Activated CD4-positive, alpha-beta memory T cell treated with anti-CD3 and anti-CD28 coated beads for 36 hours (primary cell): ENCODE data around the gene PHF13. TPM values are rescaled to one million over a fixed set of nuclear protein-coding genes. Genes with fewer than 3 reads are reported as not detected.

Experiments used
- CTCF ChIA-PET: fragments of 350-600 bp; sonication (Branson Sonifier 250); formaldehyde crosslinking; loops from one replicate; lab custom pipeline; 2021; ENCODE audit warnings: antibody characterized with exemption, inconsistent platforms; lab: Charles Lee
- POLR2A ChIA-PET: fragments of 350-600 bp; sonication (Branson Sonifier 250); formaldehyde crosslinking; loops from one replicate; lab custom pipeline; 2021; ENCODE audit warnings: antibody characterized with exemption; lab: Charles Lee
- DNase-seq: peaks from one replicate; pipeline ENCODE4 v3.0.0-alpha.2; 2020
- H3K27ac Mint-ChIP-seq: one replicate; pipeline ENCODE4 v1.8.0; 2021; ENCODE audit warnings: mixed read lengths
- H3K27me3 Mint-ChIP-seq: one replicate; pipeline ENCODE4 v1.8.0; 2021; ENCODE audit warnings: mixed read lengths
- H3K36me3 Mint-ChIP-seq: one replicate; pipeline ENCODE4 v1.8.0; 2021; ENCODE audit warnings: mixed read lengths
- H3K4me1 Mint-ChIP-seq: one replicate; pipeline ENCODE4 v1.8.0; 2021; ENCODE audit warnings: low read depth, mixed read lengths
- H3K4me3 Mint-ChIP-seq: one replicate; pipeline ENCODE4 v1.8.0; 2021; ENCODE audit warnings: mild to moderate bottlenecking, mixed read lengths
- H3K9me3 Mint-ChIP-seq: one replicate; pipeline ENCODE4 v1.8.0; 2021; ENCODE audit warnings: mixed read lengths
- intact Hi-C: fragments of 100-400 bp; cut with micrococcal nuclease; formaldehyde crosslinking; loops from one replicate; pipeline ENCODE4 v1.15.1; 2023
- total RNA-seq, 2 experiments: library from RNA; stranded (reverse); gene quantifications; one replicate each; pipeline ENCODE4 v1.2.3, GENCODE V29; 2021

The PHF13 gene
- total RNA-seq, 2 experiments from 2014 or later = 16.8 to 16.9 TPM

GRCh38 chr1:6588893-6589520 lies 24.5 kb upstream of the PHF13 start:
- DNase-seq = no peak
- no peak overlapping the region for H3K27ac Mint-ChIP-seq
- H3K36me3 Mint-ChIP-seq = peaks cover 11% of the 10 kb centered on the region
- ChIA-PET POLR2A (interaction anchor here (0.6 kb wide), 1 partner anchor 31 kb away, joined by 3 read pairs; no protein-coding TSS in a partner anchor), CTCF (interaction anchor here (0.8 kb wide), 1 partner anchor 11 kb away, joined by 3 read pairs; no protein-coding TSS in a partner anchor)
- intact Hi-C loops = no loop called here
- H3K27me3 Mint-ChIP-seq = no peaks in the 10 kb centered on the region
- H3K4me1 Mint-ChIP-seq = peaks cover 18% of the 10 kb centered on the region
- H3K4me3 Mint-ChIP-seq = no peak overlapping the region
- H3K9me3 Mint-ChIP-seq = no peaks in the 10 kb centered on the region

GRCh38 chr1:6590046-6590445 lies 23.5 kb upstream of the PHF13 start:
- Mint-ChIP-seq H3K4me3 (no peak overlapping the region), H3K27ac (no peak overlapping the region), H3K4me1 (peaks cover 11% of the 10 kb centered on the region), H3K9me3 (no peaks in the 10 kb centered on the region), H3K36me3 (peaks cover 15% of the 10 kb centered on the region), H3K27me3 (no peaks in the 10 kb centered on the region)
- intact Hi-C loops = no loop called here
- ChIA-PET POLR2A (no interaction called here), CTCF (no interaction called here)
- DNase-seq = no peak

GRCh38 chr1:6591222-6591621 lies 22.3 kb upstream of the PHF13 start:
- no peak overlapping the region for H3K27ac Mint-ChIP-seq
- no peaks in the 10 kb centered on the region for H3K9me3 Mint-ChIP-seq
- ChIA-PET CTCF (no interaction called here), POLR2A (no interaction called here)
- no peak for DNase-seq
- intact Hi-C loops = no loop called here
- peaks cover 24% of the 10 kb centered on the region for H3K36me3 Mint-ChIP-seq
- no peak overlapping the region for H3K4me3 Mint-ChIP-seq
- no peaks in the 10 kb centered on the region for H3K27me3 Mint-ChIP-seq
- H3K4me1 Mint-ChIP-seq = peaks cover 16% of the 10 kb centered on the region

- DNase-seq = no peak
- CTCF ChIA-PET = no interaction called here
- no peak overlapping the region for H3K27ac Mint-ChIP-seq
Measured at GRCh38 chr1:6591644-6592043, 21.9 kb upstream of the PHF13 start.

GRCh38 chr1:6592441-6592840 lies 21.1 kb upstream of the PHF13 start:
- H3K36me3 Mint-ChIP-seq = peaks cover 28% of the 10 kb centered on the region
- no peak for DNase-seq
- intact Hi-C loops = no loop called here
- CTCF ChIA-PET = no interaction called here
- H3K27ac Mint-ChIP-seq = no peak overlapping the region
- POLR2A ChIA-PET = no interaction called here
- H3K27me3 Mint-ChIP-seq = no peaks in the 10 kb centered on the region
- H3K9me3 Mint-ChIP-seq = no peaks in the 10 kb centered on the region
- H3K4me3 Mint-ChIP-seq = no peak overlapping the region
- peaks cover 23% of the 10 kb centered on the region for H3K4me1 Mint-ChIP-seq

More at GRCh38 chr1:6591644-6592043, 21.9 kb upstream of the PHF13 start:
- Mint-ChIP-seq H3K27me3 (no peaks in the 10 kb centered on the region), H3K36me3 (peaks cover 27% of the 10 kb centered on the region), H3K4me1 (peaks cover 19% of the 10 kb centered on the region), H3K9me3 (no peaks in the 10 kb centered on the region), H3K4me3 (no peak overlapping the region)
- intact Hi-C loops = no loop called here
- POLR2A ChIA-PET = no interaction called here

- CTCF ChIA-PET = no interaction called here
- H3K9me3 Mint-ChIP-seq = no peaks in the 10 kb centered on the region
- DNase-seq = no peak
- intact Hi-C loops = no loop called here
- H3K27ac Mint-ChIP-seq = no peak overlapping the region
- POLR2A ChIA-PET = no interaction called here
- peaks cover 25% of the 10 kb centered on the region for H3K4me1 Mint-ChIP-seq
- no peaks in the 10 kb centered on the region for H3K27me3 Mint-ChIP-seq
- no peak overlapping the region for H3K4me3 Mint-ChIP-seq
- H3K36me3 Mint-ChIP-seq = peaks cover 30% of the 10 kb centered on the region
Measured at GRCh38 chr1:6592865-6593593, 20.5 kb upstream of the PHF13 start.

- Mint-ChIP-seq H3K27me3 (no peaks in the 10 kb centered on the region), H3K27ac (no peak overlapping the region), H3K4me3 (no peak overlapping the region), H3K36me3 (peaks cover 33% of the 10 kb centered on the region), H3K4me1 (peaks cover 28% of the 10 kb centered on the region), H3K9me3 (no peaks in the 10 kb centered on the region)
- intact Hi-C loops = no loop called here
- ChIA-PET CTCF (no interaction called here), POLR2A (no interaction called here)
- DNase-seq = no peak
Measured at GRCh38 chr1:6593810-6594209, 19.7 kb upstream of the PHF13 start.

GRCh38 chr1:6594977-6595740 lies 18.4 kb upstream of the PHF13 start:
- Mint-ChIP-seq H3K27me3 (no peaks in the 10 kb centered on the region), H3K27ac (no peak overlapping the region), H3K4me3 (no peak overlapping the region), H3K9me3 (no peaks in the 10 kb centered on the region), H3K4me1 (peaks cover 37% of the 10 kb centered on the region), H3K36me3 (peaks cover 44% of the 10 kb centered on the region)
- ChIA-PET CTCF (no interaction called here), POLR2A (no interaction called here)
- intact Hi-C loops = no loop called here
- DNase-seq = no peak

GRCh38 chr1:6596351-6596750 lies 17.2 kb upstream of the PHF13 start:
- intact Hi-C loops = no loop called here
- no peak for DNase-seq
- H3K36me3 Mint-ChIP-seq = peaks cover 50% of the 10 kb centered on the region
- H3K27ac Mint-ChIP-seq = peak overlapping the region; percentile 18
- ChIA-PET CTCF (no interaction called here), POLR2A (no interaction called here)
- no peaks in the 10 kb centered on the region for H3K9me3 Mint-ChIP-seq
- H3K27me3 Mint-ChIP-seq = no peaks in the 10 kb centered on the region
- peaks cover 37% of the 10 kb centered on the region for H3K4me1 Mint-ChIP-seq
- no peak overlapping the region for H3K4me3 Mint-ChIP-seq

GRCh38 chr1:6596886-6597776 lies 16.4 kb upstream of the PHF13 start:
- intact Hi-C loops = no loop called here

GRCh38 chr1:6597777-6598131 lies 15.8 kb upstream of the PHF13 start:
- H3K4me1 Mint-ChIP-seq = peaks cover 31% of the 10 kb centered on the region
- no peaks in the 10 kb centered on the region for H3K9me3 Mint-ChIP-seq
- H3K4me3 Mint-ChIP-seq = no peak overlapping the region
- intact Hi-C loops = loop anchor here (2.0 kb wide), 1 partner anchor 15 kb away; the partner anchor contains the start of gene PHF13
- H3K27ac Mint-ChIP-seq = no peak overlapping the region
- no peaks in the 10 kb centered on the region for H3K27me3 Mint-ChIP-seq
- POLR2A ChIA-PET = no interaction called here
- peaks cover 52% of the 10 kb centered on the region for H3K36me3 Mint-ChIP-seq
- CTCF ChIA-PET = interaction anchor here (0.7 kb wide), 1 partner anchor 15 kb away, joined by 4 read pairs; no protein-coding TSS in a partner anchor
- no peak for DNase-seq

More at GRCh38 chr1:6596886-6597776, 16.4 kb upstream of the PHF13 start:
- peaks cover 31% of the 10 kb centered on the region for H3K4me1 Mint-ChIP-seq
- H3K4me3 Mint-ChIP-seq = no peak overlapping the region
- no peaks in the 10 kb centered on the region for H3K9me3 Mint-ChIP-seq
- H3K36me3 Mint-ChIP-seq = peaks cover 52% of the 10 kb centered on the region
- no peak for DNase-seq
- H3K27me3 Mint-ChIP-seq = no peaks in the 10 kb centered on the region
- POLR2A ChIA-PET = no interaction called here
- no peak overlapping the region for H3K27ac Mint-ChIP-seq
- CTCF ChIA-PET = interaction anchor here (0.7 kb wide), 1 partner anchor 15 kb away, joined by 4 read pairs; no protein-coding TSS in a partner anchor
